ENCODE measurements around the gene MTMR4.

MTMR4 gene

DNA sequence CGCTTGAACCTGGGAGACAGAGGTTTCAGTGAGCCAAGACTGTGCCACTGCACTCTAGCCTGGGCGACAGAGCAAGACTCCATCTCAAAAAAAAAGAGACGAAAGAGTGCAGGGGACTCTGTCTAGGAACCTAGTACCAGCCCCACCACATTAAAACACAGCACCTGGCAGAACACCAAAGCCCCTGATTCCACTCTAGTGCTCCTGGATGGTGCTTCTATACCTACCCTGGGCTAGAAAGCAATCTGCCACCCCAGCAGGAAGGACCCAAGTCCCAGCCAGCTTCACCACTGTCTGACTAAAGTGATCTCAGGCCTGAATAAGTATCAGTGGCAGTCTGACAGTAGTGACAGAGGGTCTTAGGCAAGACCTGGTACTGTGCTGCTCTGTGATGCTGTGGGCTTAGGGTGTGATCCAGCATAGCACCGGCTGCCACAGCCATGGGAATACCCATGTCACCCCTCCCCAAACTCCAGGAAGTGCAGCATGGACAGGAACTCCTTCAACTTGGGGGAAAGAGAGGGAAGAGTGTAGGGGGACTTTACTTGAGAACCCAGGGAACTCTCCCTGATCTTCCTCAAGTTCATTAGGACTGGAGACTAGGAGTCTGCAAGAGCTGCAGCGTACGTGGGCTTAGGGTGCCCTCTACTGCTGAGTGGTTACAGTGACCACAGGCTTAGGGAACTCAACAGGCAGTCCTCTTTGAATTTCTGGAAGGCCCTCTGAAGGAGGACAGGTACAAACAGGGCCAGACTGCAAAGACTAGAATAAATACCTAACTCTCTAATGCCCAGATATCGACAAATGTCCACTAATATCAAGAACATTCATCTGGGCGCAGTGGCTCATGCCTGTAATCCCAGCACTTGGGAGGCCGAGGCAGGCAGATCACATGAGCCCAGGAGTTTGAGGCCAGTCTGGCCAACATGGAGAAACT, 67.1 kb downstream of the MTMR4 start:
- no peak overlapping the region for H3K4me3 Mint-ChIP-seq
- peaks cover 27% of the 10 kb centered on the region for H3K27me3 Mint-ChIP-seq
- no peaks in the 10 kb centered on the region for H3K9me3 Mint-ChIP-seq
- intact Hi-C loops (cut with micrococcal nuclease), result loop anchor here (1.0 kb wide), 2 partner anchors 130 to 247 kb away; no protein-coding TSS in a partner anchor
- H3K4me1 Mint-ChIP-seq (ENCODE audit: low read depth), result no peaks in the 10 kb centered on the region
- no peak overlapping the region for H3K27ac Mint-ChIP-seq
- H3K36me3 Mint-ChIP-seq (ENCODE audit: low read depth), result no peaks in the 10 kb centered on the region

DNA sequence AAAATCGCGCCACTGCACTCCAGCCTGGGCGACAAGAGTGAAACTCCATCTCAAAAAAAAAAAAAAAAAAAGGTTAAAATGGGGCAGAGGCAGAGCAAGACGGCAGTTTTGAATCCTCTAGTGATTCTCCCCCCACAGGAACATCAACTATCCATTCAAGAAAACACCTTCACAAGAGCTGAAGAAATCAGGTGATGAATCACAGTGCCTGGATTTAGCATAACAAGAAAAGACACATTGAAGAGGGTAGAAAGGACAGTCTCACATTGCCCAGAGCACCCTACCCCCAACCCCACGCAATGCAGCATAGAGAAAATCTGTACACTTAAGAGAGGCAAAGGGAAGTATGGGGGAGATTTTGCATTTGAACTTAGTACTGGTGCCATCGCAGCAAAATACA, 68.4 kb downstream of the MTMR4 start:
- H3K27me3 Mint-ChIP-seq, result peaks cover 30% of the 10 kb centered on the region
- H3K4me3 Mint-ChIP-seq, result no peak overlapping the region
- intact Hi-C loops (cut with micrococcal nuclease), result no loop called here
- no peaks in the 10 kb centered on the region for H3K4me1 Mint-ChIP-seq (ENCODE audit: low read depth)
- H3K36me3 Mint-ChIP-seq (ENCODE audit: low read depth), result no peaks in the 10 kb centered on the region
- no peak overlapping the region for H3K27ac Mint-ChIP-seq
- no peaks in the 10 kb centered on the region for H3K9me3 Mint-ChIP-seq

Measured in dendritic cell treated with granulocyte-macrophage colony-stimulating factor and Interleukin-4, amounts not matched to agents 40 ng/mL and 50 ng/mL, for 4 days (primary cell).